Measurements from ENCODE around the gene BTN2A1.

Gene BTN2A1

GRCh38 chr6:26436018-26436417 is 21.7 kb upstream of the BTN2A1 start:
- no peak overlapping the region for H3K4me3 ChIP-seq (ENCODE audit: low read length)
- DNase-seq (ENCODE audit: low read depth): no peak
- TF ChIP-seq CTCF (conservative IDR thresholded peaks at IDR 0.05; ENCODE audit: low read depth, low read length): no peak

- no peak overlapping the region for H3K4me3 ChIP-seq (ENCODE audit: low read length)
- no peak for TF ChIP-seq CTCF (conservative IDR thresholded peaks at IDR 0.05; ENCODE audit: low read depth, low read length)
- DNase-seq (ENCODE audit: low read depth): no peak
Measured at GRCh38 chr6:26437550-26437949, 20.2 kb upstream of the BTN2A1 start.

GRCh38 chr6:26438000-26438399 is 19.8 kb upstream of the BTN2A1 start:
- no peak for DNase-seq (ENCODE audit: low read depth)
- TF ChIP-seq CTCF (conservative IDR thresholded peaks at IDR 0.05; ENCODE audit: low read depth, low read length): no peak

GRCh38 chr6:26439151-26440125 is 18.3 kb upstream of the BTN2A1 start:
- TF ChIP-seq CTCF (conservative IDR thresholded peaks at IDR 0.05; ENCODE audit: low read depth, low read length): no peak
- H3K4me3 ChIP-seq (ENCODE audit: low read length): no peak overlapping the region
- no peak for DNase-seq (ENCODE audit: low read depth)

More at GRCh38 chr6:26438000-26438399, 19.8 kb upstream of the BTN2A1 start:
- no peak overlapping the region for H3K4me3 ChIP-seq (ENCODE audit: low read length)

GRCh38 chr6:26440977-26441358 is 16.8 kb upstream of the BTN2A1 start:
- no peak for TF ChIP-seq CTCF (conservative IDR thresholded peaks at IDR 0.05; ENCODE audit: low read depth, low read length)
- no peak for DNase-seq (ENCODE audit: low read depth)
- peak overlapping the region; percentile 60 for H3K4me3 ChIP-seq (ENCODE audit: low read length)

- no peak for DNase-seq (ENCODE audit: low read depth)
- no peak for TF ChIP-seq CTCF (conservative IDR thresholded peaks at IDR 0.05; ENCODE audit: low read depth, low read length)
- no peak overlapping the region for H3K4me3 ChIP-seq (ENCODE audit: low read length)
Measured at GRCh38 chr6:26441977-26442376, 15.8 kb upstream of the BTN2A1 start.
